AG08396 (cell line): ENCODE measurements around the gene NIFK.
"Not testable (repeated sequence)": the region's sequence is repeated elsewhere in the genome, so short reads cannot be mapped to it uniquely, and the experiment has no call there.

Experiments used
- DNase-seq: peaks from one replicate; pipeline ENCODE4 v3.0.0; 2012; ENCODE audit warnings: low spot score, mixed read lengths

NIFK gene

GRCh38 chr2:121734544-121734943, 2.1 kb downstream of the NIFK start:
- DNase-seq = not testable (repeated sequence)

DNA sequence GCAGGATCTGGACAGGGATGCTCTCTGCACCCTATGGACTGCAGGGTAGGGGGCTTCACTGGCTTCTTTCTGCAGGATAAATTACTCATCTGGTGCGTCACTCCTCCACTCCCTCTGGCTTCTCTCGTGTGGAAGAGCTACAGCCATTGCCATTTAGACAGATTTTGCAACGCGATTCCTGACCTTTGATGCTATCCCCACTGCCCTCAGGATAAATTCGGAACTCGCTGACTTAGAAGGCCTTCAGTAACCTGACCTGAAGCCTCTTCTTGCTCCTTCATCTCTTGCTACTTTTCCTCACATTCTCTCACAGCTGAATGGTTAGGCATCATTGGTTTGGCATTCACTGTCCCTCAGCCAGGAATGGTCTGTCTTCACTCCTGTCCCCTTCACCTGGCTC, 5.3 kb downstream of the NIFK start:
- DNase-seq = no peak

DNA sequence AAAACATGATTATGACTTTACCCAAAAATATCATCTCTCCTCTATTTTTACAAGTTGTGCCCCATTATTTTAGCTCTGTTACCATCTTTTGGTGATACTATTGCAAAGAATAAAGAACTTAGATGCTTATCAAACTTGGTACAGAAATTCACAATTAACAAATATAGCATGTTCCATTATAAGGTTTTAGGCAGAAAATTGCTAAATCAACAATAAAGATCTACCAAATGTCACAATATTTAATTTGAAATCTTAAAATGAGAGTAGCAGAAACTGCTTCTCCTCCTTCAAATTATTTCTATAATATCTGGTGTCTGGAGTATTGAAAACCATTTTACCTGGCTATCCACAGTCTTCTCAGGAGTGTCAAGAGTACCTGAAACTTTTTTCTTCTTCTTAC, 8.7 kb downstream of the NIFK start:
- no peak for DNase-seq

DNA sequence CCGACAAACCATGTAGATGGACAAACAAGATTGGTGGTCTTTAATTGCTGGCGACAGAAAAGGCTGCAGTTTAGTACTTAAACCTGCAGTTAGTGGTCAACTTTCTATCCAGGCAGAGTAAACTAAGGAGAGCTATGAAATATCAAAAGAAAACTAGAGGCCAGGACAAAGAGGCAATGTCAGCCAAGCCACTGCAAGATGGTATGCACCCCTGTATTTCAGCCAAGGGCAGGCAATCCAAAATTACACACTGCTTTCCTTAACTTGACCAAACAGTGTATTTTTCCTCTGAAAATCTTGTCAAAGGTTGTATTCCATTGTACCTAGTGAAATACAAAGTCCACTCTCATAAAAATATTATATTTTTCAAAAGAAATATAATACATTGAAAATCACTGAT, 9.3 kb downstream of the NIFK start:
- no peak for DNase-seq

DNA sequence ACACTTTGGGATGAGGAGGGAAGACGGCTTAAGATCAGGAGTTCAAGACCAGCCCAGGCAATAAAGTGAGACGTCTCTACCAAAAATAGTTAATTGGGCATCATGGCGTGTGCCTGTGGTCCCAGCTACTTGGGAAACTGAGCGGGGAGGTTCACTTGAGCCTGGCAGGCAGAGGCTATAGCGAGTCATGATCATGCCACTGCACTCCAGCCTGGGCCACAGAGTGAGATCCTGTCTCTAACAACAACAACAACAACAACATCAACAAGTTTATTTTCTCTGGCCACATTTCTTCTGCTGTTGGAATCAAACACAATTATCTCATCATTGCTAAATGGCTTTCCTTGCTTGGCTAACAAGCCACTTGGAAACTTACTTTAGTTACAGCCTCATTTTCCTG, 13.4 kb downstream of the NIFK start:
- DNase-seq = no peak

DNA sequence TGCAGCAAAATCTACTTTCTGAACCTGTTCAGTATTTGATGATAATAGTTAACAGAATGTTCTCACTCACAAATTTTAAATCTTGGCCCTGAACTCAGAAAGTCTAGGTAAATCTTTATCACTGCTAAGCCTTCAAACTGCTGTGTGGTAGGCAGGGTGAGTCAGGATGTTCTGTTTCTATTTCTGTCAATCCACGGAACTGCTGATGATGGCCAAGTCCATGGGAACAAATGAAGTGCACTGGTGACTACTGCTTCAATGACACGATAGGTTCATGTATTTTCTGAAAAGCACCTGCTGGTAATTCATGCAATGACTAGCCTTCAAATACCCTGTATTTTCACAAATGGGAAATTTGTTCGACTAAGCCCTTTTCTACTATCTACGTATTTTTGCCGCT, 14.2 kb downstream of the NIFK start:
- peak; percentile 64 for DNase-seq

DNA sequence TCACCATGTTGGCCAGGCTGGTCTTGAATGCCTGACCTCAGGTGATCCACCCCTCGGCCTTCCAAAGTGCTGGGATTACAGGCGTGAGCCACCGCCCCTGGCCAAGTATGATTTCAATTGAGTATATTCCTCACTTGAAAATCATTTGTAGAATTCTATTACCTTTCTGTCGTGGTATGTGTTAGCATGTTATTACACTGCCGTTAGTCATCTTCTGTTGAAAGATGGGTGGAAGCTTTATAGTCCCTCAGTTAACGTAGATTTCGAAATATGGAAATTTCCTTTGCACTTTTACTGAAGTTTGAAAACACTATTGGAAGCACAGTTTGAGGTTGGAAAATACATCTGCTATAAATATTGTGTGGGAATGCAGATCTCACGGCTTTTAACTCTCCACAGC, 14.7 kb downstream of the NIFK start:
- peak; percentile 40 for DNase-seq

- no peak for DNase-seq
These were observed 19.1 kb downstream of the NIFK start for GRCh38 chr2:121717529-121717928.

GRCh38 chr2:121716126-121716525, 20.5 kb downstream of the NIFK start:
- no peak for DNase-seq

DNA sequence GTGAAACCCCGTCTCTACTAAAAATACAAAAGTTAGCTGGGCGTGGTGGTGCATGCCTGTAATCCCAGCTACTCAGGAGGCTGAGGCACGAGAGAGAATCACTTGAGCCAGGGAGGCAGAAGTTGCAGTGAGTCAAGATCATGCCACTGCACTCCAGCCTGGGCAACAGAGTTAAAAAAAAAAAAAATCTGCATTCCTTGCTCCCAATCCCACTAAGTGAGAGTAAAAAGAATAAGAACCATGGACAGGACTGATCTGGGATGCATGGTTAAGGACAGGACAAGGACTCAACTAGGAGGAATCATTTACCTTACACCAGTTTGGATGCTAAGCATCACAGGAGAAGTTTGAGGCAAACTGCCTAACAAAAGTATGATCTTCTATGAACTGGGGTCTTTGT, 25.2 kb downstream of the NIFK start:
- DNase-seq = not testable (repeated sequence)

DNA sequence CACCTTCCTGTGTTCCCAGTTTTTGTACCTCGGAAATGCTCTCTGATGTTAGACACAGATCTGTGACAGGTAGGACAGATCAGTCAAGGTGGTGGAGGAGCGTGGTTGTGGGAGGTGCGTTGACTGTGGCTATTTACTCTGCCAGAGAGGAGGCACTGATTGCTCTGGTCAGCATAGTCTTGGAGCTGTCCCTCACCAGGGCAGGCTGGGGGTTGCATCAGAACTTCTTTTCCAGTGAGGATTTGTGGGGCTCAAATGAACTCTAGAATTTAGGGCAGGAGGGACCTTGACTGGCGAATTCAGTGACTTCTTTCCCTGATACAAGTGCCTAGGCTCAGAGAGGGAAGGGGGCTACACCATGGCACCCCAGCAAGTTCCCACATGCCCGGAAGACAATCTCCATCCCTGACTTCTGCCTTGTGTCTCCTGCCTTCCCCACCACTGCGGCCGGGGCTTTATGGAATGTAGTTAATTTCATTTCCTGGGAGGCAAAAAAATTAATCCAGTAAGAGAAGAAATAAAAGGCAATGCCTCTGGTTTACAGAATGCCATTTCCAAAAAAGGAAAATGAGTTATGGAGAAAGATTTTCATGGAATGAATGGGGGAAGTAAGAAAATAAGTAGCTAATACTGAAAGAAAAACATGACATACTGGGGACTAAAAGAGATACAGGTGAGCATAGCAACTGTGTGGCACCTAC, 26.1 kb downstream of the NIFK start:
- DNase-seq = no peak

GRCh38 chr2:121709776-121710469, 26.8 kb downstream of the NIFK start:
- DNase-seq = no peak

- DNase-seq = no peak
These were observed 28.7 kb downstream of the NIFK start for GRCh38 chr2:121707920-121708361.

- no peak for DNase-seq
These were observed 29.2 kb downstream of the NIFK start for GRCh38 chr2:121707344-121707919.

GRCh38 chr2:121705958-121706357, 30.7 kb downstream of the NIFK start:
- DNase-seq = no peak

DNA sequence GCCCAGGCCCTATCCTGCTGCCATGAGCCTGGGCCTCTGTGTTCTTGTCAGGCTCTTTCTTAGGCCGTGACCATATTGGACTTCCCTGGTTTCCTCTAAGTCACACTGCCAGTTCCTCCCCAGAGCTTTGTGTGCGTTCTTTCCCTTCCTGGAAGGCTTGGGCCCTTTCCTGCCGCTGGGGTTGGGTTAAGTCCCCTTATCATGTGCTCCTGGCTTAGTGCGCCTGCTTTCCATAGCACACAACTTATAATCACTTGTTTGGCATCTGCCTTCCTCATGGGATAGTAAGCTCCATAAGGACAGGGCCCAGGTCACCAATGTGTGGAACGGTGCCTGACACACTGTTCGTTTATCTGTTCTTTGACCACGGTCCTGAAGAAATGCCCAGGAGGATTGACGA, 31.3 kb downstream of the NIFK start:
- DNase-seq = no peak

DNA sequence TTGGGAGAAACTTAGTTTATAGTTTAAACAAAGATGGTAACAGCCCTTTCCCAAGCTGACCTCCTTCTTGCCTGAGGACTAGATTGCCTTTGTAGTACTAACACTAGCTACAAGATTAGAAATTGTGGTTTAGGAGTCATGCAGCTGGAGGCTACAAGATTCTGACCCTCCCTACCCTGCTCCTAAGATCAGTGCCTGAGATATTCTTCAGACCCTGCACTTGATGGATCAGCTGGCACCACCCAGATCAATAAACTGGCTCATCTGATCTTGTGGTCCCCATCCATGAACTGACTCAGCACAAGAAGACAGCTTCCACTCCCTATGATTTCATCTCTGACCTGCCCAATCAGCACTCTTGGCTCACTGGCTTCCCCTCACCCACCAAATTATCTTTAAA, 34.9 kb downstream of the NIFK start:
- not testable (repeated sequence) for DNase-seq

DNA sequence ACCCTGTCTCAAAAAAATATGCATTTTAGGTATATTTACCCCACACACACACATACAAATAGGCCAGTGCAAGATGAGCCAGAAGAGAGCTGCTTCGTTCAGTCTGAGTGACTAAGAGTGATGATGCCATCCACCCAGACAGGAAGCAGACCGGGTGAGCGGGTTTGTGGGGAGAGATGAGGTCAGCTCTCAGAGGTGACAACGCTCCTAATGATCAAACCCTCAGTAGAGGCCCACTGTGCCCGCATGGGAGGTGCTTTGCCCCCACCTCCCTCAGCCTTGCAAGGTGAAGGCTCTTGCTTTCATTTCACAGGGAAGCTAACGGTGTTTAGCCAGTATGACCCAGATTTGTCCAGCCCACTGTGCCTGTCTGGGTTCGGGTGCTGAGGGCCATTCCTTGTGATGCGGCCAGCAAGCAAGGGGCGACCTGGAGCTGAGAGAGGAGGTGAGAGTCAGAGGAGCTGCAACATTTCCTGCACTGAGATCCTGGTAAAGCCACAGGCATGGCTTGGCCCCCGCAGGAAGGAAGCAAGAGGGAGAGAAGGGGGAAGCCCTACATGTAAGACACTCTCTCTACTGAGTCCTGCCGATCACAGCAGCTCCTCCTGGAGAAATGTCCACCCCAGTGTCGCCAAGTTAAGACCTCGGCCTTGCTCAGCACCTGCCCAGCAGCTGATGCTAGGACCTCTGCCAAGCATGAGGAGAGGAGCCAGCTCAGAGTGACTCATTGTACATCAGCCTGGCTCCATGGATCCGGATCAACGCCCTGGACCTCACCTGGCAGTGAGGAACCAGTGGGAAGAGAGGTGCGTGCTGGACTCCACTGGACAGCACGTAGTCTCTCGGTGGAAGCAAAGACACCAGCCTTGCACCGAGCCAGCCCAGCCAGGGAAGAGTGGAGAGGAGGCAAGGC, 37.0 kb downstream of the NIFK start:
- peak; percentile 77 for DNase-seq

- no peak for DNase-seq
These were observed 38.3 kb downstream of the NIFK start for GRCh38 chr2:121698318-121698930.

DNA sequence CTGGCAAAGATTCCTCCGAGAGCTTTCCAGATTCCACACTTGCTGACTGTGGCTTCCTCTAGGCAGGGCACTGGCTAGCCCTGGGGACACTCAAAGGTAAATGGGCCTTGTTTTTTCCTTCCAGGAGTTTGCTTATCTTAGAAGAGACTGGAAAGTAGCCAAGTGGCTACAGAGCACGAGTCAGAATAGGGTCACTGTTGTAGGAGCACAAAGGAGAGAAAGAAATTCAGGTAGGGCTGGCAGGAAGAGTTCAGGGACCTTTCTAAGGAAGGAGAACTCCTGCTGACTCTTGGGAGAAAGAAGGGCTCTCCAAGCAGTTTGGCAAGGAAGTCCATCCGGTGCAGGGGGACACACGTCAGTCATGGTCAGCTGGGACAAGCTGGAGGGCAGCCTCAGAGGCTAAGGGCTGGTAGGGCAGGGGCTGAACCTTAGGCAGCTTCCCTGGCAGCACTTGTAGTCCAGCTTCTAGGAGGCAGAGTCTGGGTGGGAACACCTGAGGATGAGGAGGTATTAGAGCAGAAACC, 39.5 kb downstream of the NIFK start:
- no peak for DNase-seq

GRCh38 chr2:121696410-121696930, 40.2 kb downstream of the NIFK start:
- DNase-seq = no peak

- DNase-seq = no peak
These were observed 41.6 kb downstream of the NIFK start for GRCh38 chr2:121695171-121695451.
